GM12878 (cell line): ENCODE measurements around the gene TTLL6. TPM values are rescaled to one million over a fixed set of nuclear protein-coding genes. Genes with fewer than 3 reads are reported as not detected.

Source experiments
- CUX1 ChIP-seq: IDR thresholded peaks from 2 replicates; pipeline ENCODE4 v1.6.1; 2012; ENCODE audit warnings: improper control_type of control experiment, low read depth, low read length; ENCODE audit not compliant: insufficient replicate concordance
- FOXK2 ChIP-seq: fragments of 450-650 bp; IDR thresholded peaks from 2 replicates; pipeline ENCODE4 v1.6.1; 2017; ENCODE audit warnings: mild to moderate bottlenecking, moderate library complexity
- GATAD2B ChIP-seq: fragments of 450-650 bp; conservative IDR thresholded peaks from 2 replicates; pipeline ENCODE4 v1.6.1; 2017; ENCODE audit warnings: low read depth, mild to moderate bottlenecking, moderate library complexity
- MAX ChIP-seq: IDR thresholded peaks from 2 replicates; pipeline ENCODE4 v1.6.1; 2012; ENCODE audit warnings: low read depth, low read length, improper control_type of control experiment
- MTA2 ChIP-seq: fragments of 450-650 bp; IDR thresholded peaks from 2 replicates; pipeline ENCODE4 v1.6.1; 2016; ENCODE audit warnings: low read depth, mild to moderate bottlenecking, moderate library complexity
- NFYA ChIP-seq: IDR thresholded peaks from 2 replicates; pipeline ENCODE4 v1.6.1; 2011; ENCODE audit warnings: low read depth, mild to moderate bottlenecking, low read length, improper control_type of control experiment, borderline replicate concordance
- NKRF ChIP-seq: fragments of 450-650 bp; conservative IDR thresholded peaks from 2 replicates; pipeline ENCODE4 v1.6.1; 2017; ENCODE audit warnings: mild to moderate bottlenecking, moderate library complexity
- NR2C1 ChIP-seq: fragments of 450-650 bp; IDR thresholded peaks from 2 replicates; pipeline ENCODE4 v1.6.1; 2017; ENCODE audit warnings: antibody characterized with exemption, mild to moderate bottlenecking, moderate library complexity
- NR2F1 ChIP-seq: fragments of 450-650 bp; conservative IDR thresholded peaks from 2 replicates; pipeline ENCODE4 v1.6.1; 2017; ENCODE audit warnings: mild to moderate bottlenecking
- POLR2A ChIP-seq: IDR thresholded peaks from 2 replicates; pipeline ENCODE4 v1.6.1; 2011; ENCODE audit warnings: low read depth, mild to moderate bottlenecking, low read length
- POU2F2 ChIP-seq: IDR thresholded peaks from 3 replicates; pipeline ENCODE4 v1.6.1; 2011; ENCODE audit warnings: low read depth, mild to moderate bottlenecking, low read length, borderline replicate concordance
- SPI1 ChIP-seq: IDR thresholded peaks from 2 replicates; pipeline ENCODE4 v1.6.1; 2011; ENCODE audit warnings: low read depth, mild to moderate bottlenecking, low read length, moderate library complexity, borderline replicate concordance; ENCODE audit not compliant: insufficient read depth
- STAT1 ChIP-seq: fragments of 450-650 bp; conservative IDR thresholded peaks from 2 replicates; pipeline ENCODE4 v1.6.1; 2014; ENCODE audit warnings: antibody characterized with exemption, mild to moderate bottlenecking
- TAF1 ChIP-seq: IDR thresholded peaks from 2 replicates; pipeline ENCODE4 v1.6.1; 2011; ENCODE audit warnings: mild to moderate bottlenecking, low read depth, low read length, borderline replicate concordance
- TBL1XR1 ChIP-seq: IDR thresholded peaks from 2 replicates; pipeline ENCODE4 v1.6.1; 2012; ENCODE audit warnings: low read depth, low read length, improper control_type of control experiment
- TCF7 ChIP-seq: IDR thresholded peaks from 2 replicates; pipeline ENCODE4 v1.6.1; 2014; ENCODE audit warnings: antibody characterized with exemption, borderline replicate concordance
- USF1 ChIP-seq: IDR thresholded peaks from 2 replicates; pipeline ENCODE4 v1.6.1; 2011; ENCODE audit warnings: borderline replicate concordance, low read depth, mild to moderate bottlenecking, moderate library complexity, mixed read lengths, low read length; ENCODE audit not compliant: insufficient read depth; ENCODE audit errors: extremely low read length
- YBX1 ChIP-seq: fragments of 450-650 bp; IDR thresholded peaks from 2 replicates; pipeline ENCODE4 v1.6.1; 2016; ENCODE audit warnings: antibody characterized with exemption
- ZBED1 ChIP-seq: IDR thresholded peaks from 2 replicates; pipeline ENCODE4 v1.6.1; 2016; ENCODE audit warnings: borderline replicate concordance
- ZNF274 ChIP-seq: IDR thresholded peaks from one replicate; pipeline ENCODE4 v1.8.0; 2011; ENCODE audit not compliant: insufficient read length, insufficient read depth
- polyA plus RNA-seq, 11 experiments: library from polyadenylated mRNA; depleted of rRNA in 4 of 11; unstranded in 6 of 11; stranded (reverse) in 5 of 11; fragments of >200 nt; fragmentation: Nextera tagmentation in 4 of 11; fragmentation: Illumina TruSeq in 1 of 11; extraction: Ambion mirVana in 4 of 11; extraction: Trizol in 1 of 11; gene quantifications; 1 replicate in 1 of 11; 2 replicates in 10 of 11; pipeline versions ENCODE4 v1.2.1 to v1.2.3, GENCODE V29; 2011 to 2016; ENCODE audit warnings: inconsistent platforms in 2 of 11, missing spikeins in 2 of 11, low read depth in 1 of 11
- total RNA-seq, 4 experiments: library from RNA; depleted of rRNA in 3 of 4; stranded (reverse); fragments of >200 nt in 3 of 4; fragmentation: Illumina TruSeq in 1 of 4; extraction: Trizol in 1 of 4; gene quantifications; 2 replicates each; pipeline versions ENCODE4 v1.2.1 to v1.2.3, GENCODE V29; 2013 to 2021

The TTLL6 gene
- total and polyA plus RNA-seq, 10 of the 15 experiments (the other 5 are each of a cell fraction or from before 2014, with no cell fraction given) = 0.06 to 0.36 (median 0.13) TPM; not detected in 4

- TF ChIP-seq NKRF = no peak
- TF ChIP-seq NFYA = no peak
- peak; percentile 56 for TF ChIP-seq MTA2
- no peak for TF ChIP-seq POU2F2
- no peak for TF ChIP-seq ZBED1
- TF ChIP-seq NR2C1 = no peak
- TF ChIP-seq FOXK2 = no peak
- no peak for TF ChIP-seq YBX1
- no peak for TF ChIP-seq CUX1
- no peak for TF ChIP-seq USF1
- no peak for TF ChIP-seq GATAD2B
- TF ChIP-seq TBL1XR1 = no peak
- no peak for TF ChIP-seq TCF7
- no peak for TF ChIP-seq NR2F1
- no peak for TF ChIP-seq STAT1
- TF ChIP-seq MAX = no peak
- peak; percentile 62; the same call in 1 of the 2 replicates for TF ChIP-seq SPI1
- TF ChIP-seq ZNF274 = no peak
- no peak for TF ChIP-seq TAF1
- no peak for TF ChIP-seq POLR2A
Measured at GRCh38 chr17:48791128-48792032, 25.6 kb downstream of the TTLL6 start (continued).
